Liver (tissue), 9 donors: ENCODE measurements around the gene TPD52L1. TPM values are rescaled to one million over a fixed set of nuclear protein-coding genes. Genes with fewer than 3 reads are reported as not detected.

ENCODE experiments used
- DNase-seq: peaks from one replicate; pipeline ENCODE4 v3.0.0-alpha.2; 2017; ENCODE audit warnings: low spot score
- H3K27ac ChIP-seq, 2 donors: one replicate each; pipeline ENCODE4 v1.7.0; 2013; ENCODE audit warnings: inconsistent platforms in 2 of 2, low read length in 2 of 2, control low read depth in 1 of 2, low read depth in 1 of 2, mild to moderate bottlenecking in 1 of 2
- H3K27me3 ChIP-seq, 4 donors: one replicate each; pipeline versions ENCODE4 v1.6.1 to v1.7.0; 2013; ENCODE audit warnings: low read length in 3 of 4, inconsistent platforms in 1 of 4, mild to moderate bottlenecking in 1 of 4, moderate library complexity in 1 of 4; ENCODE audit not compliant: control insufficient read depth in 4 of 4, insufficient read depth in 4 of 4
- H3K36me3 ChIP-seq, 4 donors: one replicate each; pipeline versions ENCODE4 v1.6.1 to v1.7.0; 2013; ENCODE audit warnings: low read length in 3 of 4, mild to moderate bottlenecking in 3 of 4, low read depth in 1 of 4, moderate library complexity in 1 of 4; ENCODE audit not compliant: control insufficient read depth in 4 of 4, insufficient read depth in 3 of 4
- H3K4me1 ChIP-seq, 4 donors: one replicate each; pipeline versions ENCODE4 v1.6.1 to v1.7.0; 2013; ENCODE audit warnings: low read length in 3 of 4, mild to moderate bottlenecking in 3 of 4, moderate library complexity in 1 of 4; ENCODE audit not compliant: control insufficient read depth in 4 of 4, insufficient read depth in 4 of 4
- H3K4me3 ChIP-seq, 3 donors: one replicate each; pipeline versions ENCODE4 v1.6.1 to v1.7.0; 2013; ENCODE audit warnings: low read length in 3 of 3, control low read depth in 1 of 3, low read depth in 1 of 3, mild to moderate bottlenecking in 1 of 3
- H3K9ac ChIP-seq, 2 donors: one replicate each; pipeline ENCODE4 v1.7.0; 2013; ENCODE audit warnings: low read length in 2 of 2, mild to moderate bottlenecking in 2 of 2, moderate library complexity in 2 of 2, control low read depth in 1 of 2, low read depth in 1 of 2
- H3K9me3 ChIP-seq, 4 donors: one replicate each; pipeline versions ENCODE4 v1.6.1 to v1.7.0; 2013; ENCODE audit warnings: low read length in 3 of 4; ENCODE audit not compliant: control insufficient read depth in 4 of 4
- EGR1 ChIP-seq, 2 donors: IDR thresholded peaks; 2 replicates each; pipeline ENCODE4 v1.6.1; 2016 to 2018; ENCODE audit warnings: antibody characterized with exemption in 2 of 2, low read depth in 2 of 2
- FOXA1 ChIP-seq: IDR thresholded peaks from 2 replicates; pipeline ENCODE4 v1.6.1; 2016; ENCODE audit warnings: antibody characterized with exemption
- FOXA2 ChIP-seq: IDR thresholded peaks from 2 replicates; pipeline ENCODE4 v1.6.1; 2016; ENCODE audit warnings: antibody characterized with exemption
- GABPA ChIP-seq, 2 donors: IDR thresholded peaks in 1 of 2; conservative IDR thresholded peaks in 1 of 2; 2 replicates each; pipeline ENCODE4 v1.6.1; 2016; ENCODE audit warnings: antibody characterized with exemption in 2 of 2, mild to moderate bottlenecking in 1 of 2, moderate library complexity in 1 of 2
- HNF4A ChIP-seq, 2 donors: conservative IDR thresholded peaks; 2 replicates each; pipeline ENCODE4 v1.6.1; 2016; ENCODE audit warnings: antibody characterized with exemption in 2 of 2, mild to moderate bottlenecking in 2 of 2
- HNF4G ChIP-seq: IDR thresholded peaks from 2 replicates; pipeline ENCODE4 v1.6.1; 2016; ENCODE audit warnings: antibody characterized with exemption
- JUND ChIP-seq, 2 donors: IDR thresholded peaks; 2 replicates each; pipeline ENCODE4 v1.6.1; 2016; ENCODE audit warnings: antibody characterized with exemption in 2 of 2
- NR2F2 ChIP-seq: IDR thresholded peaks from 2 replicates; pipeline ENCODE4 v1.6.1; 2016; ENCODE audit warnings: antibody characterized with exemption
- RAD21 ChIP-seq, 2 donors: IDR thresholded peaks; 2 replicates each; pipeline ENCODE4 v1.6.1; 2016; ENCODE audit warnings: antibody characterized with exemption in 2 of 2, mild to moderate bottlenecking in 2 of 2
- RXRA ChIP-seq, 2 donors: IDR thresholded peaks; 2 replicates each; pipeline ENCODE4 v1.6.1; 2017 to 2018; ENCODE audit warnings: antibody characterized with exemption in 2 of 2, mild to moderate bottlenecking in 1 of 2
- SP1 ChIP-seq: IDR thresholded peaks from 2 replicates; pipeline ENCODE4 v1.6.1; 2018; ENCODE audit warnings: antibody characterized with exemption, mild to moderate bottlenecking
- TAF1 ChIP-seq: conservative IDR thresholded peaks from 2 replicates; pipeline ENCODE4 v1.6.1; 2016; ENCODE audit warnings: antibody characterized with exemption, mild to moderate bottlenecking
- YY1 ChIP-seq: IDR thresholded peaks from 2 replicates; pipeline ENCODE4 v1.6.1; 2016; ENCODE audit warnings: antibody characterized with exemption, mild to moderate bottlenecking
- WGBS: extraction: QIAGEN DNeasy Blood & Tissue Kit; methylation state at CpG from one replicate; pipeline ENCODE4 v1.1.7; 2013; 5-methylcytosine and 5-hydroxymethylcytosine counted together
- polyA plus RNA-seq, 2 donors: library from polyadenylated mRNA; stranded (reverse) in 1 of 2; unstranded in 1 of 2; fragments of 200-250 nt in 1 of 2; fragments of >200 nt in 1 of 2; fragmentation: Nextera tagmentation in 1 of 2; extraction: Ambion mirVana in 1 of 2; gene quantifications; one replicate each; pipeline versions ENCODE4 v1.2.1 to v1.2.3, GENCODE V29; 2013 to 2015
- total RNA-seq, 2 donors: library from RNA; depleted of rRNA; stranded (reverse); fragments of >200 nt; gene quantifications; one replicate each; pipeline ENCODE4 v1.2.3, GENCODE V29; 2014
- TF ChIP-seq, protein P1 (sequence below): IDR thresholded peaks from 2 replicates; pipeline ENCODE4 v1.6.1; 2016; ENCODE audit warnings: antibody characterized with exemption
- TF ChIP-seq, protein P2 (sequence below): IDR thresholded peaks from 2 replicates; pipeline ENCODE4 v1.6.1; 2016; ENCODE audit warnings: antibody characterized with exemption, mild to moderate bottlenecking
- TF ChIP-seq, protein P3 (sequence below): IDR thresholded peaks from 2 replicates; pipeline ENCODE4 v1.6.1; 2016; ENCODE audit warnings: antibody characterized with exemption
- TF ChIP-seq, protein P4 (sequence below): fragments of 150-350 bp; IDR thresholded peaks from 2 replicates; pipeline ENCODE4 v1.5.1; 2017; ENCODE audit warnings: improper control_type of control experiment, low read depth, low read length; ENCODE audit not compliant: missing input control
- TF ChIP-seq, protein P5 (sequence below): IDR thresholded peaks from 2 replicates; pipeline ENCODE4 v1.6.1; 2016; ENCODE audit warnings: antibody characterized with exemption
- donor health status: healthy.
- donor health status: healthy.
- donor health status: healthy.
- donor health status: healthy.
- donor health status: healthy.

TPD52L1 gene
- total and polyA plus RNA-seq, 4 donors = 8.9 to 66.4 (median 56.6) TPM

DNA sequence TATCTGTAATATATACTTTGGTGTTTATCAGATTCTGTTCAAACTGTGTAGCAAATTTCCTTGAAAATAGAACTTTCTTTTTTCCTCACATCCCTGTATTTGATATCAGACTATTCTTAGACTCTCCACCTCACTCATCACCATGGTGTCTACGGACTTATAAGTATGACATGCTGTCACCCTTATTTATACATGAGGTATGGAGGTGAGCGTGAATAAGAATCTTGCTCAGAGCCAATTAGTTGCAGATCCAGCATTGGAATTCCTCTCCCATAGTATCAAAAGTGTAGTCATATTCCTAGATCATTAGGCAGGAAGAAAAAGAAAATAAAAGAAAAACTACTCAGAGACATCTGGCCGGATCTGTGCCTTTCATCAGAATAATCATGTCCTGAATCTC lies 43.0 kb downstream of the TPD52L1 start (continued):
- TF ChIP-seq JUND (IDR thresholded peaks at IDR 0.05) = no peak
- TF ChIP-seq RAD21 (IDR thresholded peaks at IDR 0.05) = no peak
- TF ChIP-seq, protein P1, sequence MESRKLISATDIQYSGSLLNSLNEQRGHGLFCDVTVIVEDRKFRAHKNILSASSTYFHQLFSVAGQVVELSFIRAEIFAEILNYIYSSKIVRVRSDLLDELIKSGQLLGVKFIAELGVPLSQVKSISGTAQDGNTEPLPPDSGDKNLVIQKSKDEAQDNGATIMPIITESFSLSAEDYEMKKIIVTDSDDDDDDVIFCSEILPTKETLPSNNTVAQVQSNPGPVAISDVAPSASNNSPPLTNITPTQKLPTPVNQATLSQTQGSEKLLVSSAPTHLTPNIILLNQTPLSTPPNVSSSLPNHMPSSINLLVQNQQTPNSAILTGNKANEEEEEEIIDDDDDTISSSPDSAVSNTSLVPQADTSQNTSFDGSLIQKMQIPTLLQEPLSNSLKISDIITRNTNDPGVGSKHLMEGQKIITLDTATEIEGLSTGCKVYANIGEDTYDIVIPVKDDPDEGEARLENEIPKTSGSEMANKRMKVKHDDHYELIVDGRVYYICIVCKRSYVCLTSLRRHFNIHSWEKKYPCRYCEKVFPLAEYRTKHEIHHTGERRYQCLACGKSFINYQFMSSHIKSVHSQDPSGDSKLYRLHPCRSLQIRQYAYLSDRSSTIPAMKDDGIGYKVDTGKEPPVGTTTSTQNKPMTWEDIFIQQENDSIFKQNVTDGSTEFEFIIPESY = no peak
- TF ChIP-seq RXRA (IDR thresholded peaks at IDR 0.05) = no peak
- no peak for TF ChIP-seq TAF1

DNA sequence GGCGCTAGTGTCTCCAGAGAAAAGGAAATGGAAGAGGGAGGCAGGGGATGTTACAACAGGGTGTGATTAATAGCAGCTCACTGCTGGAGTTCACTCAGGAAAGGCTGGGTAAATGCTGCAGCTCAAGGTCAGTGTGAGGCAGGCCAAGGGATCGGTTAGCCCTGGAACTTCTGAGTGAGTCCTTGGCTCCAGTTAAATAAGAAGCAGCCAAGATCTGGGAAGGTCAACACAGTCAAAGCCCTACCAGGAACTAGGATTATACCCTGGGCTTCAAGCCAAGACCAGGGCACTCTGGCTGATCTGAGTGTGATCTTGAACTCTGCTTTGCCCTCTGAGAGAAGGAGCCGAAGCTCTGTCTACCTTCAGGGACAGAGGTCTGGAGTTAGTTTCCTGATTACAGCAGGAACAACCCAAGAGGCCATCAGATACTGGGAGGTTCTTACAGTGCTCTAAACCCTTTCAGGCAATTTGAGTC lies 44.3 kb downstream of the TPD52L1 start:
- Histone ChIP-seq H3K4me1 (peaks cover 5 to 39% (median 26%) of the 10 kb centered on the region in 4 donors), H3K27ac (no peak overlapping the region), H3K9me3 (no peaks in the 10 kb centered on the region), H3K27me3 (no peaks in the 10 kb centered on the region), H3K4me3 (no peak overlapping the region), H3K9ac (no peak overlapping the region), H3K36me3 (no peaks in the 10 kb centered on the region)
- DNase-seq = no peak
- 28% methylated on average over 3 of the region's 3 CpGs for WGBS
- TF ChIP-seq HNF4G (no peak), TAF1 (no peak), EGR1 (IDR thresholded peaks at IDR 0.05; ENCODE audit: low read depth in 2 of 2) (no peak), HNF4A (conservative IDR thresholded peaks at IDR 0.05) (peak; percentile 27 to 44), FOXA1 (no peak), FOXA2 (no peak), SP1 (peak; percentile 23), RXRA (IDR thresholded peaks at IDR 0.05) (peak; percentile 39 to 41), JUND (IDR thresholded peaks at IDR 0.05) (peak in 1 of 2 donors; percentile 21), NR2F2 (peak; percentile 95), GABPA (IDR thresholded peaks at IDR 0.05 in 1 of 2, conservative IDR thresholded peaks at IDR 0.05 in 1 of 2) (no peak), YY1 (no peak), RAD21 (IDR thresholded peaks at IDR 0.05) (peak in 1 of 2 donors; percentile 21)
- TF ChIP-seq, protein P2, sequence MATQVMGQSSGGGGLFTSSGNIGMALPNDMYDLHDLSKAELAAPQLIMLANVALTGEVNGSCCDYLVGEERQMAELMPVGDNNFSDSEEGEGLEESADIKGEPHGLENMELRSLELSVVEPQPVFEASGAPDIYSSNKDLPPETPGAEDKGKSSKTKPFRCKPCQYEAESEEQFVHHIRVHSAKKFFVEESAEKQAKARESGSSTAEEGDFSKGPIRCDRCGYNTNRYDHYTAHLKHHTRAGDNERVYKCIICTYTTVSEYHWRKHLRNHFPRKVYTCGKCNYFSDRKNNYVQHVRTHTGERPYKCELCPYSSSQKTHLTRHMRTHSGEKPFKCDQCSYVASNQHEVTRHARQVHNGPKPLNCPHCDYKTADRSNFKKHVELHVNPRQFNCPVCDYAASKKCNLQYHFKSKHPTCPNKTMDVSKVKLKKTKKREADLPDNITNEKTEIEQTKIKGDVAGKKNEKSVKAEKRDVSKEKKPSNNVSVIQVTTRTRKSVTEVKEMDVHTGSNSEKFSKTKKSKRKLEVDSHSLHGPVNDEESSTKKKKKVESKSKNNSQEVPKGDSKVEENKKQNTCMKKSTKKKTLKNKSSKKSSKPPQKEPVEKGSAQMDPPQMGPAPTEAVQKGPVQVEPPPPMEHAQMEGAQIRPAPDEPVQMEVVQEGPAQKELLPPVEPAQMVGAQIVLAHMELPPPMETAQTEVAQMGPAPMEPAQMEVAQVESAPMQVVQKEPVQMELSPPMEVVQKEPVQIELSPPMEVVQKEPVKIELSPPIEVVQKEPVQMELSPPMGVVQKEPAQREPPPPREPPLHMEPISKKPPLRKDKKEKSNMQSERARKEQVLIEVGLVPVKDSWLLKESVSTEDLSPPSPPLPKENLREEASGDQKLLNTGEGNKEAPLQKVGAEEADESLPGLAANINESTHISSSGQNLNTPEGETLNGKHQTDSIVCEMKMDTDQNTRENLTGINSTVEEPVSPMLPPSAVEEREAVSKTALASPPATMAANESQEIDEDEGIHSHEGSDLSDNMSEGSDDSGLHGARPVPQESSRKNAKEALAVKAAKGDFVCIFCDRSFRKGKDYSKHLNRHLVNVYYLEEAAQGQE = no peak
- TF ChIP-seq, protein P1 = no peak
- TF ChIP-seq, protein P3, sequence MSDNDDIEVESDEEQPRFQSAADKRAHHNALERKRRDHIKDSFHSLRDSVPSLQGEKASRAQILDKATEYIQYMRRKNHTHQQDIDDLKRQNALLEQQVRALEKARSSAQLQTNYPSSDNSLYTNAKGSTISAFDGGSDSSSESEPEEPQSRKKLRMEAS = no peak
- TF ChIP-seq, protein P4, sequence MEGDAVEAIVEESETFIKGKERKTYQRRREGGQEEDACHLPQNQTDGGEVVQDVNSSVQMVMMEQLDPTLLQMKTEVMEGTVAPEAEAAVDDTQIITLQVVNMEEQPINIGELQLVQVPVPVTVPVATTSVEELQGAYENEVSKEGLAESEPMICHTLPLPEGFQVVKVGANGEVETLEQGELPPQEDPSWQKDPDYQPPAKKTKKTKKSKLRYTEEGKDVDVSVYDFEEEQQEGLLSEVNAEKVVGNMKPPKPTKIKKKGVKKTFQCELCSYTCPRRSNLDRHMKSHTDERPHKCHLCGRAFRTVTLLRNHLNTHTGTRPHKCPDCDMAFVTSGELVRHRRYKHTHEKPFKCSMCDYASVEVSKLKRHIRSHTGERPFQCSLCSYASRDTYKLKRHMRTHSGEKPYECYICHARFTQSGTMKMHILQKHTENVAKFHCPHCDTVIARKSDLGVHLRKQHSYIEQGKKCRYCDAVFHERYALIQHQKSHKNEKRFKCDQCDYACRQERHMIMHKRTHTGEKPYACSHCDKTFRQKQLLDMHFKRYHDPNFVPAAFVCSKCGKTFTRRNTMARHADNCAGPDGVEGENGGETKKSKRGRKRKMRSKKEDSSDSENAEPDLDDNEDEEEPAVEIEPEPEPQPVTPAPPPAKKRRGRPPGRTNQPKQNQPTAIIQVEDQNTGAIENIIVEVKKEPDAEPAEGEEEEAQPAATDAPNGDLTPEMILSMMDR = no peak
- TF ChIP-seq, protein P5, sequence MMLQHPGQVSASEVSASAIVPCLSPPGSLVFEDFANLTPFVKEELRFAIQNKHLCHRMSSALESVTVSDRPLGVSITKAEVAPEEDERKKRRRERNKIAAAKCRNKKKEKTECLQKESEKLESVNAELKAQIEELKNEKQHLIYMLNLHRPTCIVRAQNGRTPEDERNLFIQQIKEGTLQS = no peak
